Prostate gland (tissue), 2 donors: ENCODE results near the gene NDUFV2. TPM values are rescaled to one million over a fixed set of nuclear protein-coding genes. Genes with fewer than 3 reads are reported as not detected.

Source experiments
- DNase-seq: peaks from one replicate; pipeline ENCODE4 v3.0.0-alpha.2; 2019; ENCODE audit warnings: low spot score
- H3K27ac ChIP-seq, 2 donors: fragments of 200-600 bp; sonication (generic); 2 replicates each; pipeline ENCODE4 v1.5.1; 2017 to 2019
- H3K27me3 ChIP-seq: fragments of 200-600 bp; sonication (generic); replicated peaks from 2 replicates; pipeline ENCODE4 v1.5.1; 2019; ENCODE audit not compliant: insufficient read depth
- H3K36me3 ChIP-seq, 2 donors: fragments of 200-600 bp; sonication (generic); 1 replicate in 1 of 2; 2 replicates in 1 of 2; pipeline versions ENCODE4 v1.5.1 to v1.8.1; 2017 to 2019
- H3K4me1 ChIP-seq: fragments of 200-600 bp; sonication (generic); replicated peaks from 2 replicates; pipeline ENCODE4 v1.5.1; 2019
- H3K4me3 ChIP-seq, 2 donors: fragments of 200-600 bp; sonication (generic); 2 replicates each; pipeline ENCODE4 v1.5.1; 2017 to 2019
- H3K9me3 ChIP-seq: fragments of 200-600 bp; sonication (generic); 2 replicates; pipeline ENCODE4 v1.5.1; 2017
- CTCF ChIP-seq, 4 experiments: fragments of 200-600 bp in 2 of 4; fragments of 450-650 bp in 2 of 4; sonication (generic) in 2 of 4; IDR thresholded peaks; 1 replicate in 3 of 4; 2 replicates in 1 of 4; pipeline ENCODE4 v1.5.1; 2016 to 2019; ENCODE audit warnings: antibody characterized with exemption in 4 of 4, mild to moderate bottlenecking in 2 of 4, moderate library complexity in 2 of 4
- POLR2A ChIP-seq: fragments of 450-650 bp; IDR thresholded peaks from one replicate; pipeline ENCODE4 v1.6.1; 2016; ENCODE audit warnings: antibody characterized with exemption, mild to moderate bottlenecking
- POLR2AphosphoS5 ChIP-seq: sonication (generic); formaldehyde crosslinking; IDR thresholded peaks from one replicate; pipeline ENCODE4 v1.6.1; 2017; ENCODE audit warnings: antibody characterized with exemption
- WGBS: methylation state at CpG from one replicate; pipeline ENCODE4 v1.1.5; 2018; 5-methylcytosine and 5-hydroxymethylcytosine counted together
- intact Hi-C: fragments of 100-400 bp; cut with DNase I; formaldehyde crosslinking; loops from one replicate; pipeline ENCODE4 v1.14.2; 2022
- total RNA-seq, 2 donors: library from RNA; depleted of rRNA; stranded (reverse); fragments of >200 nt; gene quantifications; one replicate each; pipeline ENCODE4 v1.1.0, GENCODE V29; 2016

The NDUFV2 gene
- total RNA-seq, 2 donors from 2014 or later = 114 to 161 TPM

DNA sequence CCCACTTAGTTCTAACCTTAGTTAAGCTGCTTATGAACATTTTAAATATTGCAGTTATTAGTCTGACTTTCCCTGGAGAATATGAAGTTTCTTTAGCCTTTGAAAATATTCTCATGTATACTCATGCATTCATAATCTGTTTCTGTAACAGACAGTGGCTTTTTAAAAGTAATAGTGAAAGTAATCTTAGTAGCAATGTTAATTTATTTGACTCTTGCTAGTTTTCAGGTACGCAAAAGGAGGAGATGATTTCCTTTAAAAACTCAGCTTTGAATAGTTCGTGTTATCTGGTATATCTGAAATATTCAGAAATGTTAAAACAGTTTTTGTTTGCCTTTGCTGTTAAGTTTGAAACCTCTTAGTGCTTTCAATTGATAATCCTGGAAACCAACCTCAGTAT is 37.9 kb downstream of the NDUFV2 start:
- DNase-seq = no peak
- 39% methylated on average over 2 of the region's 2 CpGs for WGBS
- Histone ChIP-seq H3K4me3 (no peak overlapping the region), H3K4me1 (peaks cover 9% of the 10 kb centered on the region), H3K27me3 (no peaks in the 10 kb centered on the region), H3K27ac (peak overlapping the region in 1 of 2 donors; percentile 1), H3K36me3 (no peaks in the 10 kb centered on the region), H3K9me3 (no peaks in the 10 kb centered on the region)
- intact Hi-C loops = loop anchor here (10.0 kb wide), 1 partner anchor 374 kb away; no protein-coding TSS in a partner anchor
- no peak for TF ChIP-seq POLR2A
- TF ChIP-seq CTCF (IDR thresholded peaks at IDR 0.05) = no peak
- no peak for TF ChIP-seq POLR2AphosphoS5

DNA sequence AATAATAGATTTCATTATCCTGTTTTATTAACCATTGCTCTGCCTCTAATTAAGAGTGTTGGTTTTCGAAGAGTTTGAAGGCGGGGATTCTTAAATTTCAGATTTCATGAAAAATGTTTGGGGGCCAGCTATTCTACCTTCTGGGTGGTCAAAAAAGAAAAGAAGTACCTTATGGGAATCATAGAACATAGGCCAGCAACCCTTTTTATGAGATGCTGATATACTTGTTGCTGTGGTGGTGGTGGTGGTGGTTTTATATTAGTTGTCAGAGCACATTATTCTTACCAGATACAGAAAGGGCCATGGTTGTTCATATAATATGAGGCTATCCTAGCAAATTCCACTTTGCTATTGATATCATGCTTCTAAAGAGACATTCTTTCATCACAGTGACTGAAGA is 38.5 kb downstream of the NDUFV2 start:
- DNase-seq = no peak
- intact Hi-C loops = loop anchor here (10.0 kb wide), 1 partner anchor 374 kb away; no protein-coding TSS in a partner anchor
- Histone ChIP-seq H3K4me1 (peaks cover 9% of the 10 kb centered on the region), H3K9me3 (no peaks in the 10 kb centered on the region), H3K36me3 (no peaks in the 10 kb centered on the region), H3K27me3 (no peaks in the 10 kb centered on the region), H3K4me3 (no peak overlapping the region), H3K27ac (no peak overlapping the region)
- TF ChIP-seq CTCF (IDR thresholded peaks at IDR 0.05) (no peak), POLR2A (no peak), POLR2AphosphoS5 (no peak)
- 93% methylated on average over 2 of the region's 2 CpGs for WGBS

DNA sequence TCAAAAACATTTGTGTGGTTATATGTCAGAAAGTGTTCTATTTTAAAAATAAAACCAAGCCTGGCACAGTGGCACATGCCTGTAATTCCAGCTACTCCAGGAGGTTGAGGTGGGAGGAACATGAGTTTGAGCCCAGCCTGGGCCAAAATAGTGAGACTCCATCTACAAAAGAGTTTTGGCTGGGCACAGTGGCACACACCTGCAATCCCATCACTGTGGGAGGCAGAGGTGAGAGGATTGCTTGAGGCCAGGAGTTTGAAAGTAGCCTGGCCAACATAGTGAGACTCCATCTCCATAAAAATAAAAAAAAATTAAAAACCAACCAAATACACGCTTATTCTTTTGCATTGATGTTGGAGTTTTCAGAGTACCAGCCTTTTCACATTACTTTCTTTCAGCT is 43.7 kb downstream of the NDUFV2 start:
- Histone ChIP-seq H3K4me3 (no peak overlapping the region), H3K36me3 (no peaks in the 10 kb centered on the region), H3K27me3 (no peaks in the 10 kb centered on the region), H3K9me3 (no peaks in the 10 kb centered on the region), H3K27ac (no peak overlapping the region), H3K4me1 (no peaks in the 10 kb centered on the region)
- intact Hi-C loops = loop anchor here (10.0 kb wide), 1 partner anchor 369 kb away; no protein-coding TSS in a partner anchor
- TF ChIP-seq POLR2A = no peak
- TF ChIP-seq CTCF (IDR thresholded peaks at IDR 0.05) = no peak
- no peak for TF ChIP-seq POLR2AphosphoS5
- no peak for DNase-seq
- 90% methylated on average over 1 of the region's 1 CpG for WGBS

GRCh38 chr18:9147440-9148202 is 45.1 kb downstream of the NDUFV2 start:
- no peaks in the 10 kb centered on the region for H3K27me3 ChIP-seq
- no peaks in the 10 kb centered on the region for H3K9me3 ChIP-seq
- TF ChIP-seq POLR2AphosphoS5 (peak; percentile 62), POLR2A (no peak), CTCF (IDR thresholded peaks at IDR 0.05) (peak in 3 of 4 experiments; percentile 52 to 80 (median 78))
- no peak overlapping the region for H3K27ac ChIP-seq
- H3K36me3 ChIP-seq = no peaks in the 10 kb centered on the region
- no peak overlapping the region for H3K4me3 ChIP-seq
- peak; percentile 45 for DNase-seq
- 24% methylated on average over 1 of the region's 1 CpG for WGBS
- intact Hi-C loops = loop anchor here (2.0 to 10.0 kb wide), 2 partner anchors 75 to 367 kb away; no protein-coding TSS in a partner anchor
- H3K4me1 ChIP-seq = no peaks in the 10 kb centered on the region

- intact Hi-C loops = loop anchor here (2.0 to 10.0 kb wide), 2 partner anchors 75 to 367 kb away; no protein-coding TSS in a partner anchor
- TF ChIP-seq CTCF (IDR thresholded peaks at IDR 0.05) = no peak
- no peak for TF ChIP-seq POLR2AphosphoS5
- no peak for TF ChIP-seq POLR2A
- no peaks in the 10 kb centered on the region for H3K36me3 ChIP-seq
- H3K4me1 ChIP-seq = no peaks in the 10 kb centered on the region
- WGBS = 46% methylated on average over 1 of the region's 1 CpG
- no peaks in the 10 kb centered on the region for H3K27me3 ChIP-seq
- no peak overlapping the region for H3K4me3 ChIP-seq
- H3K27ac ChIP-seq = no peak overlapping the region
- no peaks in the 10 kb centered on the region for H3K9me3 ChIP-seq
- DNase-seq = no peak
Measured at GRCh38 chr18:9148203-9148552, 45.7 kb downstream of the NDUFV2 start.
